ENCODE results near the gene TCAIM.

Gene TCAIM, protein sequence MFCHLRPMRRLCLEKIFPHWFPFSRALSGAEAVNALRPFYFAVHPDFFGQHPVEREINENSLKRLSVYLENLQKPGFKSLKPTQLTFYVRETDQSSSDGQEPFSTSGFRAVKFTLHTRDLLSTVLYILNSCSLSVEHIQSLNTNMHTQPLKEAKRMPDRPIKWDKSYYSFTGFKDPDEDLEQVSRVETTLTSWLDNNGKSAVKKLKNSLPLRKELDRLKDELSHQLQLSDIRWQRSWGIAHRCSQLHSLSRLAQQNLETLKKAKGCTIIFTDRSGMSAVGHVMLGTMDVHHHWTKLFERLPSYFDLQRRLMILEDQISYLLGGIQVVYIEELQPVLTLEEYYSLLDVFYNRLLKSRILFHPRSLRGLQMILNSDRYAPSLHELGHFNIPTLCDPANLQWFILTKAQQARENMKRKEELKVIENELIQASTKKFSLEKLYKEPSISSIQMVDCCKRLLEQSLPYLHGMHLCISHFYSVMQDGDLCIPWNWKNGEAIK

DNA sequence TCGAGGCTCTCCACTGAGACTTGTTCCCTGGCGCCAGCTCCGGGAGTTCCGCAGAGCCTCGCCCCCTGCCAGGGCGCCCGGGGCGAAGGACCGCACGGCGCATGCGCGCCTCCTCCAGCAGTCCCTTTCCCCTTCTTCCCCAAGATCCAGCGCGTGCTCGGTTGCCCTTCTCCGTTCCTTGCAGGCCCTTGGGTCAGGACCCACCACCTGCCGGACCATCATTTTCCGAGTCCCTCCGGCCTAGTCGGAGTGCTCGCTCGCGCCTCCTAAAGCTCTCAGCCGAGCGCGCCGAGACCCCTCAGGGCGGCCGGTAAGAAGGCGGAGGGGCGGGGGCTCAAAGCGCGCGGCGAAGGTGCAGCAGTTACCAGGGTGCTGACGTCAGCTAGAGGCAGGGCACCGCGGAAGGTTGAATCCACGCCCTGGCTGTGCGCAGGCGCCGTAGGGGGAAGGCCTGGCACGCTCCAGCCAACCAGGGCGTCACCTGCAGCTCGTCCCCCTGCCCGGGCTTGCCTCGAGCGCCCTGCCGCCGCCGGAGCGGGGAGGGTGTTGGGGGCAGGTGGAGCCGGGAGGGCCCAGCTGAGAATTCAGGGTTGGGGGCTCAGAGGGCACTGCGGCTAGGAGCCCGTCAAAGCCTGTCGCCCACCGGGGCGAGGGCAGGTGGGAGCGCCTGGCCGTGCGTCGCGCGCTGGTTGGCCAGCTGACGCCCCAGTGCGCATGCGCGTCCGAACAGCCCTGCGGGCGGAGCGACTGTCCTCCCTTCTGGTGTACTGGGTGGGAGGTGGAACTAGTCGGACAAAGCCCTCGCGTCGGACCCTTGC lies at the start of gene TCAIM:
TSS of gene TCAIM (plus strand) at position 757 of the 818 bp plus-strand sequence. CDS start 16,017 bp downstream, outside the sequence.
- peak; percentile 99 for DNase-seq

DNA sequence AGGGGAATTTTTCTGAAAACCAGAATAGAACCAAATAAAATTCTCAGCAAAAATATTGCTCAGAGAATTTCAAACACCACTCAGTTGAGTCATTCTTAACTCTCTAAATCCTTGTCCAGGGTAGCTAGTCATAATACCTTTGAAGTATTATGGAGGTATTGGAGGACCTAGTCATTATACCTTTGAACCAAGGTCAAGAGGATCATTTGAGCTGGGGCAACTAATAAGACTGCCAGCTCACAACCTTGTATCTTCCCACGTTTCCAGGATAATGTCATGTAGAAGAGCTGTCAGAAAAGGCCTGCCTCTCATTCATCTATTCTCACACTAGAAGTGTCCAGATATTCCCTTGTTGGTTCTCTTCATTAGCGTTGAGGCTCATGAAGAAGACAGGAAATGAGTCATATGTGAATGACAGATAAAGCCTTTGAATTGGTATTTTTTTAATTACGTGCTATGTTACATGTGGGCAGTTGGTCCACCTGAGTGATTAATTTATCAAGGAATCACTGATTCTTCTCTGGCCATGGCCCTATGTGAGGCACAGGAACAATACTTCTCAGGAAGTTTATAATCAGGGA lies 48.6 kb upstream of the TCAIM start:
- no peak for DNase-seq

DNA sequence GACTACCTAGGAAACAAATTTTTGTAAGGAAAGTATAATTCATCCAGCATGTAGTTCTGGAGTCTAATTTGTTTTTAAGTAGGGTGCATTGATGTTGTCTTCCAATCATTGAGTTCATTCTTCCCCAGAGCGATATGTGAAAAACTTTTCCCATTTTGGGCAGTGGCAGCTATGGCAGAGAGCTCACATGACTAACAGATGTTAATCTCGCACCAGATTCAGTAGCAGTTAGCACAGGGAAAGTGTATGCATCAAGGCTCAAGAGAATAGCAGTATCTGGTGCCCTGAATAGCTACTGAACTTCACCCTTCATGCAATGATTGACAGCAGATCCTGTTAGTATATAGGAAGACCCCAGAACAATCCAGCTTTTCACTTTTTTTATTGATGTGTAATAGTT lies 46.3 kb upstream of the TCAIM start:
- DNase-seq = no peak

DNA sequence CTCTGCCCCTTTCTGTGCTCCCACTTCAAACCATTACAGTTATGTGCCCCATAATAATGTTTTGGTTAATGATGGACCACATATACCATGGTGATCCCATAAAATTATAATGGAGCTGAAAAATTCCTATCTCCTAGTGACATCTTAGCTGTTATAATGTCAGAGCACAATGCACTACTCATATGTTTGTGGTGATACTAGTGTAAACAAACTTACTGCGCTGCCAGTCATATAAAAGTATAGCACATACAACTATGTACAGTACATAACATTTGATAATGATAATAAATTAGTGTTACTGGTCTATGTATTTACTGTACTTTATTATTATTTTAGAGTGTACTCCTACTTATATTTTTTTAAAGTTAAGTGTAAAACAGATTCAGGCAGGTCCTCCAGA lies 45.6 kb upstream of the TCAIM start:
- DNase-seq = no peak

DNA sequence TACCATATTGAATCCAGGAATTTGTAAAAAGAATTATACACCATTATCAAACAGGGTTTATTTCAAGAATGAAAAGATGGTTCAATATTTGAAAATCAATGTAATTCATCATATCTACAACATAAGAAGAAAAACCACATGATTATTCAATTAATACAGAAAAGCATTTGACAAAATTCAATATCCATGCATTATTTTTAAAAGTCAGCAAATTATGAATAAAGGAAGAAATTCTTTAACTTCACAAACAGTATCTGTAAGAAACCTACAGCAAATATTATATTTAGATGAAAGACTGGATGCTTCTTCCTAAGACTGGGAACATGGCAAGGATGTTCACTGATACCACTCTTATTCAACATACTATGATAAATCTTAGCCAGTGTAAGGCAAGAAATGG lies 41.3 kb upstream of the TCAIM start:
- DNase-seq = no peak

DNA sequence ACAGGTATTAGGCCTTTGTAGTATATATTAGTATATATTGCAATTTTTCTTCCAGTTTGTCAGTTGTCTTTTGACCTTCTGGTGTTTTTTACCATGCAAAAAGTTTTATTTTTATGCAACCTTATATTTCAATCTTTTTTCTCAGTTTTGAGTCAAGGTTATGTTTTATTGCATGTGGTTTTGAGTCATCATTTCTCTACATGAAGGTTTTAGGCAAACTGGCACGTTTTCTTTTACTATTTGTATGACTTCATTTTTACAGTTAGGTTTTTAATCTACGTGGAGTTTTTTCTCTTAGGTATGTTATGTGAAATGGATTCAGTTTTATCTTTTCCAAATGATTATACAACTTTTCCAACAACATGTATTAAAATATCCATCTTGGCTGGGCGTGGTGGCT lies 36.8 kb upstream of the TCAIM start:
- no peak for DNase-seq

DNA sequence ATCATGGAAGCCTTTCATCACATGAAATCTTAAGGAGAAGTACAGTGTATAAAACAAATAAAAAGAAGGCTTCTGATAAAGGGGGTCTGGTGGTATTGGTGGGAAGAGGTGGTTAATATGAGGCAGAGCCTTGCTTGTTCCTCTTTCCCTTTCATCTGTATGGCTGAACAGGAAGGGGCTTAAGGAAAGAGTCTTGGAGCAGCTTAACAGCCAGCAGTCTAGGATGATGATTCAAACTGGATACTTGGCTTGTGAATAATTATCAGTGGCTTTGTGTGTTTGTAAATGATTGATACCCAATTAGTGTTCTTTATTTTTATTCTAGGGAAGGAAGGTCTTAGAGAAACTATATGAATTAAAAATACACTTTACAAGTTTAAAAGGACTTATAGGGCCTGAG lies 29.1 kb upstream of the TCAIM start:
- no peak for DNase-seq

DNA sequence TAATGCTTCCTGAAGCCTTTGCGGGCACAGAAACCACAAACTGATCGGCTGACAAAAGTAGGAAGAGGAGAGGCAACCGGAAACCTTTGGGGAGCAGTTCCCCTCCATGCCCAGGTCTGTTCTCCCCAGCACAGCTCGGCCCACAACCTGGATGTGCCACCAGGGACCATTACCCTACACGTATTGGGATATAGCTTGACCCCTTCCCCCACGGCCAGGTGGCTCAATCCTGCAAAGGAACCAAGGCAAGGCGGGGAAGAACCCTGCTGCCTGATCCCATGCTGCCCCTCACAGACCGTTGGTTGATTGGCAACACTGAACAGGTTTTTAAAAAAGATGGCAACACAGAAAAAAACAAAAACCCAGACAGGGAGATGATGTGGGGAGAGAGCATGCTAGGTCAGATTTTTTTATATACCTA lies 19.7 kb upstream of the TCAIM start:
- DNase-seq = no peak

DNA sequence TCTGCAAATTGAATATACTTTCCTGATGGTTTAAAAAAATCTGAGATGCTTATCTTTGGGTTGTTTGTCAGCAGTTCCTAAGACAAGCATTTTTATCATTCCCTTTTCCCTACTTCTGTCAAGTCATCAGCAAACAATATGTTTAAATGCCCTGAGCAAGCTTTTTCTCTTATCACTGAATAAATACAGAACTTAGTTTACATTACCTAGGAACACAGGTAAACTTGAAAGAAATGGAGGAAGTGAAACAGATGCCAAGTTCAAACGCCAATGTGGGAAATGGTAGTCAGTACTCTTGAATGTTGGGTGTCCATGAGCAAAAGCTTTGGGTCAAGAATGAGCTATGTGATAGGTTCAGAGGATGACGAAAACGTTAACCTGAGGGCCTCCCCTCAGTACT lies 17.2 kb upstream of the TCAIM start:
- no peak for DNase-seq

DNA sequence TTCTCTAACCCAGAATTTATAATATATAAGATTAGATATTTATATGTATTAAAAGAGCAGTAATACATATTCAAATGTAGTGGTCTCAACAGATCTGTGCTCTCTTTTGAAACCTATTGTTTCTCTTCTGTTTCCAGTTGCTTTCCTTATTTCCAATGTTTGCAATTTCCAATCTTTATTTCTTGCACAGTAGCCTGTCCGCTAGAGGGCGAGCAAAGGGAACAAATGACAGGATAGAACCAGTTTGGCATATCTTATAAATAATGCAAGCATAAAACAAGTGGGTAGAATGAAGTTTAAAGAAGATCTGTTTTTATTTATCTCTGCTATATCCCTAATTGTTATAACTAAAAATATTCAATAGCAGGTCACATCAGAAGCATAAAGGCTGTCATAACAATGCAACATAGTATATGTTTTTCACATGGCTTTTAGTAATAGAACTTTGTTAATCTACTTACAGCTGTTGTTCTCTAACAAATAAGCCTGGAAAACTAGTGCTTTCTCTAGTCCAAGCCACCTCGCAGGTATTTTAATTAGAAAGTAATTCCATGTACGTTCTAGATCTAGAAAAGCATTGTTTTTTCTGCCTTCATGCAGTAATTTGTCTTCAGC lies 15.1 kb upstream of the TCAIM start:
- peak; percentile 57 for DNase-seq

DNA sequence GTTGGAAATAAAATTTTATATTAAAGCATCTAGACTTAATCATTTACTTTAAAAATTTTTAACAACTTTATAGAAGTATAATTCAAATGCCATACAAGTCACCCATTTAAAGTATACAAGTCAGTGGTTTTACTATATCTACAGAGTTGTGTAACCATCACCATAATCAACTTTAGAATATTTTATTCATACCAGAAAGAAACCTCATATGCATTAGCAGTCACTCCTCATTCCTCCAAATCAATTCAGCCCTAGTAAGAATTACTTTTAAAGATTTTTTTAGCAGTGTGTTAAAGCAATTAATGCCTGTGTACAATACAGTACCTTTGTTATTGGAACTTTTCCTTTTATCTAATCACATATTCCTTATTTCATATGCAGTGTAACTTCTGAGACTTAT lies 14.0 kb upstream of the TCAIM start:
- DNase-seq = no peak

DNA sequence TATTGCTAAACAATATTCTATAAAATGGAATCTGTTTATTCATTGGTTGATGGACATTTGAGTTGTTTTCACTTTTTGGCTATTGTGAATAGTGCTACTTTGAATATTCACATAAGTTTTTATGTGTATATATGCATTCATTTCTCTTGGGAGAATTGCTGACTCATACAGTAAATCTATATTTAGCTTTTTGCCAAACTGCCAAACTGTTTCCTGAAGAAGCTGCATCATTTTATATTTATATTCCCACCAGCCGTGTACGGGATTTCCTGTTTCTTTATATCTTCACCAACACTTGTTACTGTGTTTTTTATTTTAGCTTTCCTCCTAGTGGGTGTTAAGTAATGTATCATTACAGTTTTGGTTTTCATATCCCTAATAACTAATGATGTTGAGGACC lies 12.5 kb upstream of the TCAIM start:
- DNase-seq = no peak

DNA sequence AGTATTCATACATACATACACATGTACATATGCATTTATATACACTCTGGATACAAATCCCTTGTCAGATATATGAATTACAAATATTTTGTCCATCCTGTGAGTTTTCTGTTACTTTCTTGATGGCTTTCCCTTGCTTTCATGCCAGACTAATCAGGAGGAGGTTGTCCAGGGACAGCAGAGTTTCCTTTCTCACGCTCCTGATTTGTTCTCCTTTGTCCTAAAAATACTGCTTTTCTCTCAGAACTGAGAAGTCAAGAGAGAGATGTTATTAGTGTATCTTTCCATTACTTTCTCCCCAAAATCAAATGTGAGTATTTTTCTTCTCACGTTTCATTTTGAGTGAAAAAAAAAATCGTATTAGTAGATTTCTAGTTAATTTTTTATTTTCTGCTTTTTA lies 12.1 kb upstream of the TCAIM start:
- no peak for DNase-seq

DNA sequence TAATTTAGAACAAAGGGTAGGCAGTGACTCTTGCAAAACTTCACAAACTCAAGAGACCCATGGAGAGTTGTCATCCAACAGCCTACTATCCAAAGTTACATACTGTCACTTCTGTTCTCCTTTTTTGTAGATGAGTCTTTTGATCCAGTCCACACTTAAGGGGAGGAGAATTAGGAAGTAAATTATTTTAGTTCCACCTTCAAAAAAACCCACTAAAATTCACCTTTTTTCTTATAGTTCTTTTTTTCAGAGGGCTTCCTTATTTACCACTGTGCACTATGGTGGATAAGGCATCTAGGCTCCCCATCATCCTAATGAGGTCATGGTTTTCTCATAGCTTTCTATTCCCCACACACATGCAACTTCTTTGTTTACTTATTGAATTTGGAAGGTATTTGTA lies 8.6 kb upstream of the TCAIM start:
- no peak for DNase-seq

DNA sequence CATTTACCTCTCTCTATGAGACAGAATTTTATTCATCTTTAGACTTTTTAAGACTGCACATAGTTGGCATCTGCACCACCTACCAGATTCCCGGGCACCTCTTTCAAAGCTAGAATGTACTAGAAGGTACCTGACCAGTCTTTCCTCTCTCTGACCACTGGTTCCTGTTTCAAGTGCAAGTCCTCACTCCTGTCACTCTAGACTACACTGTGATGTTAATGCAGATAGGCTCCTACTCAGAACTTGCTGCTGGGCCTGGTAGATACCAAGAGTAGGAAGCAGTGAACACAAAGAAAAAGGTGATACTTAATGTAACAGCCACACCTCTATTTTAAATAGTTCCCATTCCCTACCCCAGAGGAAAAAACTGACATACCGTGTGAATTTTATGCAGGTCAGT lies 8.1 kb upstream of the TCAIM start:
- no peak for DNase-seq

DNA sequence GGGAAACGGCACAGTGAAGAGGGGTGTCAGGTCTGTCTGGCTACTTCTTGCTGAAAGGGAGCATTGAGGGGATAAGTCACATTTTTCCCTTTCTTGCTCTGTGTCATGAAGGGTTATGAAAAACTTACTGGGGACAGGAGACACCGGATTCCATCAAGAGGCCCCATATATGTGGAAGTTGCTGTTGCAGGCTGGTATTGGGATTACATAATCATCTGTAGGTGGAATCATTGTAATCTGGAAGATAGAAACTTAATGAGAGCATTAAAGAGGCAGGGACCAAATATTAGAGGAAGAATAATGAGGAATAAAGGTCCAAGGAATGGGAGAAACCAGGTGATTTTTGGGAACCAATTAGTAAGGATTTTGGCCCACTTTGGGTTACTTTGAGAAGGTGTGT lies 4.2 kb upstream of the TCAIM start:
- no peak for DNase-seq

DNA sequence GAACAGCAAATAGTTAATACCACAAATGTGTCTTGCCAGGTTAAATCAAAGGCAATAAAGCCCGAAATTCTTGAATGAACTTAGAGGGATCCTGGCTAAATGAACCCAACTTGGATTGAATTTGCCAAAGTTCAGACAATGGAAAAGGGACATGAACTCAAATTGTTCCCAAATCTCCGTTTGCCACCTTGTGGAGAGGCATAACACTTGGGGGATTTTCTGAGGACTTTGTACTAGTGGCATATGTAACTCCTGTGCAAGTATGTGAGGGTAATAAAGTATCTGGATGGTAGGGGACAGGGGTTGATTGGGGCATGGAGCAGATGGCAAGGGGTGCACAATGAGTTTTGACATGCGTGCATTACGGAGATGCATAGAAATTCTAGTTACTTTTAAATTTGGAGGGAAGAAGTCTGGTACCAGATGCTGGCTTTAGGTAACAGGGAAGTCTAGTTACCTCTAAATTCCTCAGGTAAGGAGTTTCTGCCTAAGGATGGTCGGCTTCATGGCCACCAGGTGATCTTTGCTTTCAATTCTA lies 1.2 kb upstream of the TCAIM start:
- no peak for DNase-seq

DNA sequence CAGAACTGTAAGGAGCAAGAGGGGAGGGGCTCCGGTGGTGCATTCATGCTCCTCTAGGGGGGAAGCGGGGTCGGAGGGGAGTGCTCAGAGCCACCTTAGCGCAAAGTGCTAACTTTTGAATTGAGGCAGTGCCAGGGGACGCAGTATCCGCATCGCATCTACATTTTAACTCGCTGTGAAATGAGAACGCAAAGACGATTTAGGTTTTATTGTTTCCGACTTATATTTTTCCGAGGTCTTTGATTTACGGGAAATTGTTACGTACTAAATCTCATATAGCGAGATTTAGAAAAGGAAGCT lies 212 bp downstream of the TCAIM start:
- no peak for DNase-seq

DNA sequence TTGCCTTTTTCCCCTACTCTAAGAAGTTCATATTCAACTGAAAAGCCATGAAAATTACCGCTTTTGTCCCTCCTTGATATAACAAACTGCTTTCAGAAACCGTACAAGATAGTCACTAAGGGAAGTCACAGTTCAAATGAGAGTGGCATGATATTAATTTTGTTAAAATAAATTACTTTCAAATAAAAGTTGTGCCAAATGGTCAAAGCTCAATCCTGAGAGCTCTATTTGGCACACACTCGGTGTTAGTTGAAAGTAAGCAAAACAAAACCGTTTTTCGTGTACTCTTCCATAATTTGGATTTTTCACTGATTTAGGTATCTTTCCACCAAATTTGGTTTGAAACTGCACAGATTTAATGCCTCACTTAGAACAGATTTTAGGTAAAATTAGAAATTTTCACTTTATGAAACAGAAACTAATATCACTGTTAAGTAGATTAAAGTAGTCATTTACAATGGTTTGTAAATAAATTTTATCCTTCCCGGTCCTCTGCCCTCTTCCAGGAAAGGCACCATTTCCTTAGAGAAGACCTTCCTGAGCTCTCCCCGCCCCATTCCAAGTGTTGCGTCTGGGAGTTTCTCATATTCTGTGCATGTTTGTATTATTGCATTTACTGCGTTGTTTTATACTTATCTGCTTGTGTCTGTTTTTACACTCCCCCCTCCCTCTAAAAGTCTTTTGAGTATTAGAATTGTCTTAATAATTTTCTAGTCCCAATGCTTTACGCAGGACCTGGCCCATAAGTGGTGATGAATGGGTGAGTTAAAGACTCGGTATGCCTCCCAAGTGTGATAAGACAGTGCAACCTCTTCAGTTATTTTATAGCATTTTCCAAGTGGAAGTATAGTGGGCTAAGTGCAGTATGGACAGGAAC lies 853 bp downstream of the TCAIM start:
- no peak for DNase-seq

DNA sequence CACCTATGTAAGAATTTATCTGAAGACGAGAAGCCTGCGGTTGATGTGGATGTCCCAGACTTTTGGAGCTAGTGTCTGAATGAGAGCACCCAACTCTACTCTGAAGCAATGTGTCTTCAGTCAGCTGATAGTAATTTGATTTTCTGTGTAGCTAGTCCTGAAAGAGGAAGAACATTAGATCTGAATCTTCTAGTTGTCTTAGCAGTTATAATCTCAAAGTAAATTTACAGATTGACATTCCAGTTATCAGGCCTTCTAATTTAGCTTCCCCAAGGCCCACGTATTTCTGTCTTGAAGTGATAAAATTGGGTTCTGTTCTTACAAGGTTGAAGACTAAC lies 1.5 kb downstream of the TCAIM start:
- DNase-seq = no peak

DNA sequence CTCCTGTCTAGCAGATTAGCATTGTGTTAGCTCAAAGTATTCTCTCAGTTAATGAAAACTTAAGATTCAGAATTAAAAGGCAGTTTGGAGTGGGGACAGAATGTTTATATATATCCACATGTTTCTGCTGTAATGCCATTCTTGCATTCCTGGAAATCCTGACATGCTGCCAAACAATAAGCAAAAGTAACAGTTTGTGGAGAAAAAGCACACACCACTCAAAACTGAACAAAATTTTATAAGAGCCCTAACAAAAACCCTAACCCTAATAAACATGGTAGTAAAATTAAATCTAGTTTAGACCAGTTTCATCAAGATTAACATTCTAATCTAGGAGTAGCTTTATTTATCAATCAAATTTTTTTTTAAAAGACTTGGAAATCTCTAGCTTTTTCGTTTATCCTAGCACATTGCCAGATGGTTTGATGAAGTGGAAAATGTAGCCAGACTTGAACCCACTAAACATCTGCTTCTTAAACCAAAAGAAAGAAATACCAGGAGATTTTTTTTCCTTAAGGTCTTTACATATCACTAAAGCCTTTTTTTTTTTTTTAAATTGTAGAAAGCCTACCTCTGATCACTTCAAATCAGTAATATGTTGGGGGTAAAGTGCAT lies 3.7 kb downstream of the TCAIM start:
- DNase-seq = no peak

DNA sequence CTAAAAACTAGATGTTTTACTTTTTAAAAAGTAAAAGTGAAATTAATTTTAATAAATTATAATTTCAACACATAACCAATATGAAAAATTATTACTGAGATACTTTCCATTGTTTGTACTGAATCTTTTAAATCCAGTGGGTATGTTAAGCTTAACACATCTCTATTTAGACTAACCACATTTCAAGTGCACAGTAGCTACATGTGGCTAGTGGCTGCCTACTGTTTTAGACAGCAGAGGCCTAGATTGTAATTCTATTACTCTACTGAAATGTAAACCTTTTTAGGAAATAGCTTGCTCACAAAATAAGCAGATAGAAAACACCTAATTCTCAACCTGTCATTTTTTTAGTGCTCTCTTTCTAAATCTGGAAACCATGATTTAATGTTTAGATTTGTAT lies 4.9 kb downstream of the TCAIM start:
- DNase-seq = no peak
